HG03097 (cell line): ENCODE measurements around the gene LPCAT1.
A peak's percentile ranks its signal among the peaks of the same experiment; 100 is the strongest.
"Not testable (repeated sequence)": the region's sequence is repeated elsewhere in the genome, so short reads cannot be mapped to it uniquely, and the experiment has no call there.

Source experiments
- ATAC-seq: cut with Tn5 transposase; IDR thresholded peaks from one replicate; pipeline ENCODE4 v1.9.1; 2021; ENCODE audit not compliant: unreplicated experiment, low FRiP score

LPCAT1 gene

GRCh38 chr5:1523793-1524480 lies at the start of gene LPCAT1:
Gene LPCAT1, minus strand, starts transcription at chr5:1523960. Its CDS starts 116 bp downstream, at chr5:1523844.
- peak; percentile 83 for ATAC-seq

GRCh38 chr5:1571875-1572274 lies 48.1 kb upstream of the LPCAT1 start:
- ATAC-seq: not testable (repeated sequence)

DNA sequence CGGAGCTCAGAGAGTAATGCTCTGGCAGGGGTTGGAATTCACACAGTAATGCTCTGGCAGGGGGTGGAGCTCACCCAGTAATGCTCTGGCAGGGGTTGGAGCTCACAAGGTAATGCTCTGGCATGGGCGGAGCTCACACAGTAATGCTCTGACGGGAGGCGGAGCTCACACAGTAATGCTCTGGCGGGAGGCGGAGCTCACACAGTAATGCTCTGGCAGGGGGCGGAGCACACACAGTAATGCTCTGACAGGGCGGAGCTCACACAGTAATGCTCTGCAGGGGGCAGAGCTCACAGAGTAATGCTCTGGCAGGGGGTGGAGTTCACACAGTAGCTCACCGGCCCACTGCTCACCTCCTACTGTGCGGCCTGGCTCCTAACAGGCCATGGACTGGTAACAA lies 47.2 kb upstream of the LPCAT1 start:
- no peak for ATAC-seq

GRCh38 chr5:1568201-1568979 lies 44.6 kb upstream of the LPCAT1 start:
- no peak for ATAC-seq

DNA sequence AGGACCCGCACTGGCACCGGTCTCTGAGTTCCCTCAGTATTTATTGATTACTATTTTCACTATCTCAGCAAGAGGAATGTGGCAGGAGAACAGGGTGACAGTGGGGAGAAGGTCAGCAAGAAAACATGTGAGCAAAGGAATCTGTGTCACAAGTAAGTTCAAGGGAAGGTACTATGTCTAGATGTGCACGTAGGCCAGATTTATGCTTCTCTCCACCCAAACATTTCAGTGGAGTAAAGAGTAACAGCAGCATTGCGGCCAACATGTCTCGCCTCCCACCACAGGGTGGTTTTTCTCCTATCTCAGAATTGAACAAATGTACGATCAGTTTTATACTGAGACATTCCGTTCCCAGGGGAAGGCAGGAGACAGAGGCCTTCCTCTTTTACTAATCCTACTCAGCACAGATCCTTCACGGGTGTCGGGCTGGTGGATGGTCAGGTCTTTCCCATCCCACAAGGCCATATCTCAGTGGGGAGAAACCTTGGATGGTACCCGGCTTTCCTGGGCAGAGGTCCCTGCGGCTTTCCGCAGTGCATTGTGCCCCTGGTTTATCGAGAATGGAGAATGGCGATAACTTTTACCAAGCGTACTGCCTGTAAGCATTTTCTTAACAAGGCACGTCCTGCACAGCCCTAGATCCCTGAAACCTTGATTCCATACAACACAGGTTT lies 43.9 kb upstream of the LPCAT1 start:
- not testable (repeated sequence) for ATAC-seq

DNA sequence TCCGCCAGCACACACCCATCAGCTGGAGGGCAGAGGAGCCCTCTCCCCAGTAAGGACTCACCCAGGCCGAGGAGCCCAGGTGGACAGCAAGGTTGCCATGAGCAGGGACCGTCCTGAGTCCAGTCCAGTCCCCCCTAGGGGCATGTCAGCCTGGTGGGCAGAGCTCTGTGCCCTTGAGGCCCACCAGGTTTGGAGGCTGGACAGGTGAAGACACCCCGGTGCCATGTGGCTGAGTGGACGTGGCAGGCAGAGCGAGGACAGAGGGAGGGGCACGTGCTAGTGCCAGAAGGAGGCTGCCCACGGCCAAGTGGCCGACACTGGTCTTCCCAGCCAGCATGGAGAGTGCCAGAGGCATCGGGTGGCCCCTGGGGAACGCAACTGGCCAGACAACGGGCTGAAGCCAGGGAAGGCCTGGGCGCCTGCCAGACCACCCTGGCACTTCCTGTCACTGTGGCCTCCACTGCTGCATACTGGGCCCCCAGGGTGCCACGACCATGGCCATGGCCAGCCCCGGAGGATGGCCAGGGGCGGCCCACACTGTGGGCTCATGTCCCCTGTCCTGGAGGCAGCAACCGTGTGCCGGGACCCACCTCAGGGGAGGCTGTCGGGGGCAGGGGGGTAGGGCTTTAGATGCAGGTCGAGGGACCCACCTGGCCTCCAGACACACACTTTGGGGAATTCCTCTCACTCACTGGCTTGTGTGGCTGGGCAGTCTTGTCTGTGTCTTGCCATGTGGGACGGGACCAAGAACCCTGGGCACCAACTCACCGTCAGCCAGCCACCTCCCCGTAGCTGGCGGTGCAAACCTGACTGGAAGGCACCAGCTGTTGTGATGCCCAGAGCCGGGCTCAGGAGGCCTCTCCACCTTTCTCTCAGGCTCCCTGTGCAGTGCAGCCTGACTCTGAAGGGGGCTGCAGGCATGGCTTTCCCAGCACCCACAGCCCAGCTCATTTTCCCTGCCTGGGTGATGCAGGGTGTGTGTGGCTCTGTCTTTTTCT lies 42.3 kb upstream of the LPCAT1 start:
- ATAC-seq: no peak

GRCh38 chr5:1564824-1565736 lies 41.3 kb upstream of the LPCAT1 start:
- no peak for ATAC-seq

- no peak for ATAC-seq
These were observed 40.5 kb upstream of the LPCAT1 start for GRCh38 chr5:1564182-1564748.

DNA sequence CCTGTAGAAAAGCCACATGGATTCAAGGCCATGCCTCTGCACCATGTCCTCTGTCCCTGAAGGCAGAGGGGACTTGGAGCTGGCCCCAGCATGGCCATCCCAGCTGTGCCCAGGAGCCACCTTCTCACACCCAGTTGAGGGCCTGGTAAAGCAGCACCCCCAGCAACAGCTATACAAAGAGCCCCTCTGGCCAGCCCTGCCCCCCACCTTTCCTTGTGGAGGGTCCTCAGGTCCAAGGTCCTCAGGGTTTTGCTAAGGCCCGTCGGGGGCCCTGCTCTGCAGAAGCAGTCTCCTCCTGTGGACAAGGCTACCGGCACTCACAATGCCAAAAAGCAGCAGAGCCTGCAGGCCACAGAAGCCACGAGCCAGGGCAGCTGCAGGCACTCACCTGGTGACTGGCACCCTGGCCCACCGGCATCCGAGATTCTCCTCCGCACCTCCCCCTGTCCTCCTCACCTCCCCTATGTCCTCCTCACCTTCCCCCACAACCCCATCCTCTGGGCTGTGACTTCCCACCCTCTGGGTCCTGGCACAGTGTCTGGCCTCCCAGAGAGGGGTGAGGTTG lies 39.9 kb upstream of the LPCAT1 start:
- no peak for ATAC-seq

- ATAC-seq: no peak
These were observed 39.3 kb upstream of the LPCAT1 start for GRCh38 chr5:1563051-1563461.

- no peak for ATAC-seq
These were observed 38.8 kb upstream of the LPCAT1 start for GRCh38 chr5:1562599-1562998.

DNA sequence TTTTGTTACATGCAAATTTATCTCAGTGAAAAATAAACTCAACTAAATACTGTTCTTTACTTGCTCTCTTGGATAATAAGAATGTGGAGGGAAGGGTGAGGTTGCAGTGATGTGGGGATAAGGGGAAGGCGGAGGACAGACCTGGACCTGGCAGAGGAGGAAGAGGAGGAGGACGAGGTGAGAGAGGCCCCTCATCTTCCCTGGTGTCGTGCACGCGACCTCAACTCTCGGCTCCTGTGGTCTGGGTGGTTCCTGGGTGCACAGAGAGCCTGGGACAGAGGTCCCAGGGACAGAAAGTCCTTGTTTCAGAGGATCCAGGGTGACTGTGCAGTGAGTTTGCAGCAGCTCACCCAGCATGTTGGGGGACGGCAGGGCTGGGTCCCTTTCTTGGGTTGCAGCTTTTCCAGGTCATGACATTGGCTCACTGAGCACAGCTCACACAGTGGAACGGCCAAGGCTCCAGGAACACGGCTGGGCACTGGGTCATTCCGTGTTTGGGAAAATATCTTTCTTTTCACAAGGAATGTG lies 37.7 kb upstream of the LPCAT1 start:
- no peak for ATAC-seq

DNA sequence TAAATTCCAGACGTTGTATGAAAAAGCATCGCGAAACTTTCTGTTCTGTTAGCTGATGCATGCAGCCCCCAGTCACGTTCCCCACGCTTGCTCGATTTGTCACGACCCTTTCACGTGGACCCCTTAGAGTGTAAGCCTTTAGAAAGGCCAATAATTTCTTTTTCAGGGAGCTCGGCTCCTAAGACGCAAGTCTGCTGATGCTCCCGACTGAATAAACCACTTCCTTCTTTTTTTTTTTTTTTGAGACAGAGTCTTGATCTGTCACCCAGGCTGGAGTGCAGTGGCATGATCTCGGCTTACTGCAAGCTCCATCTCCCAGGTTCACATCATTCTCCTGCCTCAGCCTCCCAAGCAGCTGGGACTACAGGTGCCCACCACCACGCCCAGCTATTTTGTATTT lies 36.7 kb upstream of the LPCAT1 start:
- not testable (repeated sequence) for ATAC-seq

DNA sequence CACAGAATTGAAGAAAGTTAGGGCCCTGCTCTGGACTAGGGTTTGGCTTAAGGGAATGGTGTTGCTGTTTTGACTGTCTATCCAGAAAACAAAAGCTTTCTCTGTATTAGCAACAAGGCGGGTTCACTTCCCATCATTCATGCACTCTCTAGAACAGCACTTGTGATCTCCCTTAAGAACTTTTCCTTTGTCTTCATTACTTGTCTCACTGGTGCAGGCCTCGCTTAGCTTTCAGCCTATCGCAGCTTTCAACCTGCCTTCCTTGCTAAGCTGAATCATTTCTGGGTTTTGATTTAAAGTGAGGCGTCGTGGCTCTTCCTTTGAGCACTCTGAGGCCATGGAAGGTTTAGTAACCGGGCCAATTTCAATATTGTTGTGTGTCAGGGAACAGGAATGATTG lies 35.2 kb upstream of the LPCAT1 start:
- no peak for ATAC-seq

GRCh38 chr5:1557114-1557873 lies 33.5 kb upstream of the LPCAT1 start:
- ATAC-seq: no peak

GRCh38 chr5:1555808-1556731 lies 32.3 kb upstream of the LPCAT1 start:
- ATAC-seq: no peak
